ENCODE measurements around the gene PLXNA4.

GRCh38 chr7:132581431-132581830 is 5.2 kb upstream of the PLXNA4 start:
- no peak for TF ChIP-seq REST (IDR thresholded peaks at IDR 0.05; ENCODE audit: insufficient read depth in 1 of 2, low read depth in 2 of 2, low read length in 2 of 2)
- TF ChIP-seq TAF1 (IDR thresholded peaks at IDR 0.05; ENCODE audit: borderline replicate concordance, insufficient read depth, low read length), result no peak
- no peak for TF ChIP-seq POLR2AphosphoS5 (IDR thresholded peaks at IDR 0.05; ENCODE audit: low read depth, low read length)
- TF ChIP-seq FOXP2 (optimal IDR thresholded peaks at IDR 0.05; ENCODE audit: borderline replicate concordance, extremely low read depth, extremely low read length, insufficient read depth), result no peak
- no peak for TF ChIP-seq SIN3A (IDR thresholded peaks at IDR 0.05; ENCODE audit: borderline replicate concordance, insufficient read depth, low read length)
